K562 treated with DMSO at 1 percent for 4 hours (cell line): ENCODE results near the gene GGT1. TPM values are rescaled to one million over a fixed set of nuclear protein-coding genes. Genes with fewer than 3 reads are reported as not detected.

Source experiments
- total RNA-seq: library from RNA; unstranded; fragments of 300-600 nt; gene quantifications from 2 replicates; pipeline ENCODE4 v1.2.3, GENCODE V29; 2022; ENCODE audit not compliant: insufficient read depth

Gene GGT1
- total RNA-seq = 22.2 and 24.6 TPM in 2 replicates

DNA sequence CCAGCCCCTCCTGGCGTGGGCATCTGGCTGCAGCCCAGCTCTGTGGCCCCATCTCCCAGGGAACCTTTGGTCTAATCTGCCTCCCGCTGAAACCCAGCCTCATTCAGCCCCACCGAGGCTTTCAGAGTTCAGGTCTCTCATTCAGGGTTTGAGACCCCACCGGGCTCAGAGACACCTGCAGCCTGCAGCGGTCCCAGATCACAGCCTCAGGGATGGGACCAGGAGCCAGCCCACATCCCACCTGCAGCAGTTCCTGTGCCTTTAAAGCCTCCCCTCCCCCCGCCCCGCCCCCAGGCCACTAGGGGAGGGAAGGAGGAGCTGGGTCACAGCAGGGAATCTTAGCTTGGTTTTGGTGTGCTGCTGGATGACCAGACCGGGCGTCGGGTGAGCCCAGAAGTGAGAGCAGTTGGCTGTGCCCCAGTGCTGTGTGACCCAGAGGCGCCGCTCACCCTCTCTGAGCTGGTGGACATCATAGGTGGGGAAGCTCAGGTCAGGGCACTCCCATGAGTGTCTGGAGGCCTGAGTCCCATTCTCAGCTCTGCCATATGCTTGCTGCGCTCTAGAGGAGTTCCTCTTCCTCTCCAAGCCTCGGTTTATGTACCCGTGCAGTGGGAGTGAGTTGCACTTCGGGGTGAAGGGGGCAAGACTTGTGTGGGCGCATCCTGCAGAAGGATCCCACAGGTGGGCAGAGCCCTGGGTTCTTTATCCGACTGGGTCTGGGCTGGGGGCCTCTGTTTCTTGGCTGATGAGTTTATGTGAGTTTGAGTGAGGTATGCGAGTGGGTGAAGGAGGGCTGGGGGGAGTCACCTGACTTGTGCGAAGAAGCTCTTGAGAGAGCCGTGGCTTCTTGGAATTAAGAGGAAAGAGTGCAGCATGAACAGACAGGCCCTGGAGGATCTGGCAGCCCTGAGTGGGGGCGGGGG lies at the start of gene GGT1:
TSS of gene GGT1 (plus strand) at position 347 of the 923 bp plus-strand sequence. CDS start 7,889 bp downstream, outside the sequence.

DNA sequence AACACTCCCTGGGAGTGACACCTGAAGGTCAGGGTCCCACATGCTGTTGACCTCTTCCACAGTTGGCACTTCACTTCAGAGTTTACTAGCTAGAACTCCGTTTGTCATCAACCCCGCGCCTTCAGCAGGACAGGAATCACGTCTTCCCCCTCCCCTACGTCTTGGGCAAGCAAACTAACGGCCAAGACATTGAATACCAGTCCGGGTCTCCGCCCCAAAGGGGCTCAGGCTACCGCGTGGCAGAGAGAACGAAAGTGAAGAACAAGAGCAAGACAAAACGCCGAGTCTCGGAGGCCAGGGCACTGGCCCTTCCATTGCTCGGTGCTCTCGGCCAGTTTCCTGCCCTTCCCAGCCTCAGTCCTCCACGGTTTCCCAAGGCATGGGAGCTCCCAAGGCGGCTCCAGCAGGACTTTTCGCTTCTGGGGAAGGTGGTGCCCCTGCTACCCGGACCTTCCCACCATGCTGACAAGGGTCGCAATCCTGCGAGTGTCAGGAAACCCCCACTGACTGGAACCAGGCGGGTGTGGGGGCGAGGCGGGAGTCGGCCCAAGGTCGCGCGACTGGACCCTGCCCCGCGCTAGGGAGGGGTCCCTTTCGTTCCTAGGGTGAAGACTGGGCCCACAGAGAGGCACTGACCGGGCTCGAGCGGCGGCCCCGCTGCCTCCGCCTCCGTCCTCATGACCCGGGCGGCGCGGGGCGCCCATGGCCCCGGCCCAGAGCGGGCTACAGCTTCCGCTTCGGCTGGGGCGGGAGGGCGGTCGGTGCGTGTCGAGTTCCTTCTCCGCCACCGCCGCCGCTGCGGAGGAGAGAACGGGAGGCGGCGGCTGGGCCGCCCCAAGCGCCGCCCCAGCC lies 48.5 kb upstream of the GGT1 start, which contains the start of gene GUCD1:
TSS of gene GUCD1 (minus strand) at position 826 of the 852 bp plus-strand sequence. CDS start at position 679, 147 bp downstream.

DNA sequence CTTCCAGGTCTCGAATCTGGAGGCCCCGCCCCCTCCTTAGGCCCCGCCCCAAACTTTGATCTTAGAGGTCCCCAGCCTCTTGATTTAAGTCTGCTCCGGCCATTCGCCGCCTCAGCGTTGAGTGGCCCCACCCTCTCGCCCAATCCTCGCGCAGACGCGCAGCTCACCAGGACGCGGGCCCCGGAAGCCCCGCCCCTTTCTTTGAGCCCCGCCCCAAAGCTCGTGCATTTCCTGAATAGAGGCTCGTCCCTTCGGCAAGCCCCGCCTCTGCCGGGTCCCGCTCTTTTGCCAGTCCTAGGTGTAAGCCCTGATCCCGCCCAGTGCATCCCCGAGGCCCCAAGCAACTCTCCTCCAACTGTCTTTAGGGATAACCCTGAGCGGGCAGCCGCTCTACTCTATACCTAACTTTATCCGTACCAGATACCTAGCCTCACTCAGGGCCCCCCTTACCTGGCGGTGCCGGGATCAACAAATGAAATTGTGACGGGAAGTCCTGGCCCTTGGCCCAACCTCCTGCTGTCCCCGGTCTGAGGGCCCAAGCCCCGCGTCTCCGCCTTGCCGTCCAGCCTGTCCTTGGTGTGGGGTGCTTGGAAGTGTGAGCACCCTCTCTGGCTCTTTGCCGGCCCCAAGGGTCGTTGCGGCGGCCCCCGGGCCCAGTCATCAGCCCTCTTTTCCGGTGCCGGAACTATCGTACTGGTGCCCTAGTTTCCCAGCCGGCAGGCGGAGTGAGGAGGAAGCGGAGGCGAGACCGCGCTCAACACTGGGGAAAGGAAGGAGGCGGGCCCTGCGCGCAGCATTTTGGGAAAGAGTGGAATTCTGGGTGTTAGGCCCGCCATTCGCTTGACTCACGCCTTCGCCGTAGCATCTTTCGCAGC lies 47.6 kb upstream of the GGT1 start, which contains the start of gene SNRPD3:
TSS of gene SNRPD3 (plus strand) at position 835 of the 875 bp plus-strand sequence. CDS start 1,676 bp downstream, outside the sequence.

DNA sequence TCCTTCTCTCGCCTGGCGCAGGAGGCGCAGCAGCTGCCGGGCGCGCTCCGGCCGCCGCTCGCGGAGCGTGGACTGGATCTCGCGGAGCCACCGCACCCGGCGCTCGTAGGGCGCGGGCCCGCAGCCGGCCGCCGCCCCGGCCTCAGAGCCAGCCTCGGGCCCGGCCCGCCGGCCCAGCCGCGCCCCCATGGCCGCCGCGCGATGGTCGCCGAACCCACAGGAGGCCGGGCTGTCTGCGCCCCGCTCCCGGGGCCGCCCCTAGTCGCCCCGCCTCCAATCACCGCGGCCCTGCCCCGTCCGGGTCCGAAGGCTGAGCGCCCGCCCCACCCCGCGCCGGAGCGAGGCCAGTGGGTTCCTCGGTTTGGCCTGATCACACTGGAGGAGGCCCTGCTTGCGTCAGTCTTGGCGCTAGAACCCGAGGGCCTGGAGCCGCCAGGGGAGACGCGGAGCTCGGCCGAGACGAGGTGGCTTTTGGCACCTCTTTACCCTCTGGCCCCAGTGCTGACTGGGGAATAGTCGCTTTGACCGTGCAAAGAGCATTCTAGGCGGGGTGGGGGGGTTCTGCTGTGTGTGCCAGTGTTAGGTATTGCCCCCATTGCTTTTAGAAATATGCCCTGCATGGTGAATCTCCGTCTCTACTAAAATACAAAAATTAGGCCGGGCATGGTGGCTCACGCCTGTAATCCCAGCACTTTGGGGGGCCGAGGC lies 10.0 kb upstream of the GGT1 start, which contains the start of gene LRRC75B:
TSS of gene LRRC75B (minus strand) at position 223 of the 708 bp plus-strand sequence. CDS start at position 189, 34 bp downstream.

Other genes starting within 250 kb of the GGT1 start
- 3.0 and 3.5 TPM in 2 replicates for gene ADORA2A, start 175.6 kb upstream of the GGT1 start, total RNA-seq
- gene UPB1, start 107.9 kb upstream of the GGT1 start, total RNA-seq = 0.53 TPM in 1 of 2 replicates, not detected in the other
- 45.0 and 50.7 TPM in 2 replicates for gene GUCD1, start 48.1 kb upstream of the GGT1 start, total RNA-seq
- 69.4 and 83.1 TPM in 2 replicates for gene SNRPD3, start 47.2 kb upstream of the GGT1 start, total RNA-seq
- gene LRRC75B, start 10.1 kb upstream of the GGT1 start, total RNA-seq = 2.1 TPM in 1 of 2 replicates, not detected in the other
- gene PIWIL3, start 171.5 kb downstream of the GGT1 start, total RNA-seq = not detected in 2 replicates
- not detected in 2 replicates for gene SGSM1, start 203.0 kb downstream of the GGT1 start, total RNA-seq